Esophagus muscularis mucosa (tissue), 4 donors: ENCODE data around the gene STK40. TPM values are rescaled to one million over a fixed set of nuclear protein-coding genes. Genes with fewer than 3 reads are reported as not detected.

Experiments
- DNase-seq: peaks from one replicate; pipeline ENCODE4 v3.0.0-alpha.2; 2017; ENCODE audit errors: extremely low spot score
- H3K27ac ChIP-seq, 4 donors: fragments of 200-600 bp; sonication (generic); replicated peaks in 1 of 4; 1 replicate in 3 of 4; 2 replicates in 1 of 4; pipeline ENCODE4 v1.5.1; 2016 to 2019; ENCODE audit warnings: mild to moderate bottlenecking in 1 of 4
- H3K27me3 ChIP-seq, 4 donors: fragments of 200-600 bp; sonication (generic); one replicate each; pipeline versions ENCODE4 v1.5.1 to v1.6.0; 2016 to 2019
- H3K36me3 ChIP-seq, 4 donors: fragments of 200-600 bp; sonication (generic); one replicate each; pipeline ENCODE4 v1.5.1; 2016 to 2019
- H3K4me1 ChIP-seq, 4 donors: fragments of 200-600 bp; sonication (generic); one replicate each; pipeline ENCODE4 v1.5.1; 2016 to 2019
- H3K4me3 ChIP-seq, 4 donors: fragments of 200-600 bp; sonication (generic); 1 replicate in 2 of 4; 2 replicates in 2 of 4; pipeline ENCODE4 v1.5.1; 2016 to 2019; ENCODE audit warnings: mild to moderate bottlenecking in 4 of 4, moderate library complexity in 1 of 4
- H3K9me3 ChIP-seq, 4 donors: fragments of 200-600 bp; sonication (generic); 1 replicate in 3 of 4; 2 replicates in 1 of 4; pipeline ENCODE4 v1.5.1; 2016 to 2019
- CTCF ChIP-seq, 3 experiments: fragments of 200-600 bp in 2 of 3; fragments of 450-650 bp in 1 of 3; sonication (generic) in 2 of 3; IDR thresholded peaks; one replicate each; pipeline ENCODE4 v1.5.1; 2017 to 2019; ENCODE audit warnings: antibody characterized with exemption in 3 of 3, mild to moderate bottlenecking in 2 of 3, moderate library complexity in 1 of 3
- EP300 ChIP-seq: sonication (generic); formaldehyde crosslinking; IDR thresholded peaks from one replicate; pipeline ENCODE4 v1.6.1; 2017; ENCODE audit warnings: antibody characterized with exemption
- POLR2A ChIP-seq: fragments of 450-650 bp; IDR thresholded peaks from one replicate; pipeline ENCODE4 v1.6.1; 2017; ENCODE audit warnings: antibody characterized with exemption, moderate library complexity, mild to moderate bottlenecking, low read depth
- POLR2AphosphoS5 ChIP-seq, 2 donors: sonication (generic); formaldehyde crosslinking; IDR thresholded peaks; one replicate each; pipeline ENCODE4 v1.6.1; 2017; ENCODE audit warnings: antibody characterized with exemption in 2 of 2
- WGBS: methylation state at CpG from one replicate; pipeline ENCODE4 v1.1.5; 2018; 5-methylcytosine and 5-hydroxymethylcytosine counted together
- intact Hi-C: fragments of 100-400 bp; cut with DNase I; formaldehyde crosslinking; loops from one replicate; pipeline ENCODE4 v1.15.1; 2023
- total RNA-seq, 4 donors: library from RNA; depleted of rRNA; stranded (reverse); fragments of >200 nt; gene quantifications; one replicate each; pipeline versions ENCODE4 v1.1.0 to v1.2.1, GENCODE V29; 2016

Gene STK40
- total RNA-seq, 4 donors from 2014 or later, result 67.7 to 103 (median 80.2) TPM

DNA sequence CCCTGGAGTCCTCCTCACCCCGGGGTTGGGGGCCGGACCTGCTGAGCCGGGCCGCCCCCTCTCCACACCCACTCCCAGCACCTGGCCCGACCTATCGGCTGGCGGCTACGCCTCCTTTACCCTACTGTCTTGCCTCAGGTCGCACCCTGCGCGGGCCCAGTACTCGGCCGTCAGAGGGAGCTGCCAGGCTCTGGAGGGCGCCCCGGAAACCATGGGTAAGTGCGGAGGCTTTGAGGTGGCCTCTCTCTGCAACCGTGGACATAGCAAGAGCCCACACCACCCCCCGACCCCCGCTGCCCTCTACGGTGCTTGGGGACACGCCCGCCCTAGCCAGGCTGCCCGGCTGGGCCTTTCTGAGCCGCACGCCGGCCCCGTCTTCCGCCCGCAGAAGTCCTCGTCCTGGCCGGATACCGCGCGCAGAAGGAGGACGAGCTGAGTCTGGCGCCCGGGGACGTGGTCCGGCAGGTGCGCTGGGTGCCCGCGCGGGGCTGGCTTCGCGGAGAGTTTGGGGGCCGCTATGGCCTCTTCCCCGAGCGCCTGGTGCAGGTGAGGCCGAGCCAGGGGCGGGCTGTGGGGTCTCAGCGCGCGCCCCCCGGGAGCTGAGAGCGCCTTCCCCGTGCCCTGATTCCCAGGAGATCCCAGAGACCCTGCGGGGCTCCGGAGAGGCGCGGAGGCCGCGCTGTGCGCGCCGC, 79.4 kb downstream of the STK40 start, which contains the start of gene SH3D21:
Gene SH3D21, plus strand, starts transcription at position 159 of the 692 bp plus-strand sequence. Its CDS starts 53 bp downstream, at position 212.
- Histone ChIP-seq H3K27ac (peak within 1 kb of the TSS; percentile 65 to 85 (median 78)), H3K9me3 (no peaks in the 10 kb centered on the region), H3K27me3 (no peaks in the 10 kb centered on the region), H3K4me1 (peaks cover 14 to 28% (median 21%) of the 10 kb centered on the region in 4 donors), H3K4me3 (peak within 1 kb of the TSS; percentile 63 to 86 (median 69)), H3K36me3 (peaks cover 28 to 35% (median 33%) of the 10 kb centered on the region in 4 donors)
- DNase-seq, result no peak
- TF ChIP-seq CTCF (IDR thresholded peaks at IDR 0.05), result peak in 2 of 3 experiments; percentile 22 to 28
- no peak for TF ChIP-seq POLR2A
- intact Hi-C loops, result no loop called here
- WGBS, result 16% methylated on average over 9 of the region's 65 CpGs

- TF ChIP-seq CTCF (IDR thresholded peaks at IDR 0.05) (no peak), EP300 (no peak), POLR2AphosphoS5 (IDR thresholded peaks at IDR 0.05) (no peak), POLR2A (no peak)
- WGBS, result 61% methylated on average over 4 of the region's 7 CpGs
- Histone ChIP-seq H3K9me3 (no peaks in the 10 kb centered on the region), H3K4me3 (peak overlapping the region; percentile 63 to 86 (median 69)), H3K27ac (peak overlapping the region; percentile 65 to 85 (median 78)), H3K27me3 (no peaks in the 10 kb centered on the region), H3K36me3 (peaks cover 33 to 40% (median 38%) of the 10 kb centered on the region in 4 donors), H3K4me1 (peaks cover 14 to 28% (median 21%) of the 10 kb centered on the region in 4 donors)
- intact Hi-C loops, result no loop called here
- DNase-seq, result no peak
Measured at GRCh38 chr1:36305915-36306209, 79.9 kb downstream of the STK40 start.

DNA sequence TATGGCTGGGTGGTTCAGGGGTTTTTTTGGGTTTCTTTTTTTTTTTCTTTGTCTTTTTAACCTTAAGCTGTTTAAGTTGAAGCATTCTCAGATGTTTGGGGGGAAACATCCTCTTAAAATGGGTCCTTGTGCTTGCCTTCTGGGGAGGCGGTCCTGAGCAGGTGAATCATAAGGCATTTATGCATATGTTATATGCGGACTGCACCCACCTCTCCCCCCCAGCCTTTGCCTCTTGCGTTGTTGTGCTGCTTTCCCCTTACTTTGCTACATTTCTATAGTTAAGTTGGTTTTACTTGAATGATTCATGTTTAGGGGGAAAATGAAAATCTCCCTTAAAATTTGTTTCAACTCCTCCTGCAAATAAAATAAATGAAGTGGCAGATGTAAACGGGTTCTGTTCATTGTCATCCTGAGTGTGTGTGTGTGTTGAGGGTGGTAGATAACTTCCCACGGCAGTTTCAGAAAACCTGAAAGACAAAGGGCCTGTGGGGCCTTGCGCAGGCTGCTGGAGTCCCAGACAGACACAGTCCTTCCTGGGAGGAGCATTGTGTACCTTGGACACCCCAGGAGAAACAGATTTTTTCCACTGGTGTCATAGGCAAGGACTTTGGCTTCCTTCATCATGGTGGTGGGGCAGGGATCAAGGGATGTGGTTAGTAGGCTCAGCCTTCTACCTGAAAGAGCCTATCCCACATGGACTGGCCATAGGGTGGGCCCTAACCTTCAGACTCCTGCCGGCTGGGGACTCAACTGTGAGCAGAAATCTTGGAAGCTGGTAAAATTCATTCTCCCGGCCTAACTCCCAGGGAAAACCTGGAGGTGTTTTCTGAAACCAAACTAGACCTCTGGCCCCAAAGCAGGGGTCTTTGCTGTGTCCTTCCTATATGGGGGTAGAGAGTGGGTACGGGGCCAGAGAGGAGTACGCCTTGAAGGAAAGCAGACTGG, 80.5 kb downstream of the STK40 start:
- 84% methylated on average over 10 of the region's 10 CpGs for WGBS
- intact Hi-C loops, result no loop called here

GRCh38 chr1:36304521-36304920, 81.2 kb downstream of the STK40 start:
- H3K4me1 ChIP-seq, result peaks cover 18 to 37% (median 32%) of the 10 kb centered on the region in 4 donors

More for the DNA sequence above, 80.5 kb downstream of the STK40 start:
- peaks cover 14 to 30% (median 25%) of the 10 kb centered on the region in 4 donors for H3K4me1 ChIP-seq
- TF ChIP-seq POLR2A, result no peak
- no peak for TF ChIP-seq POLR2AphosphoS5 (IDR thresholded peaks at IDR 0.05)
- no peak for TF ChIP-seq CTCF (IDR thresholded peaks at IDR 0.05)
- no peak for TF ChIP-seq EP300
- no peak overlapping the region for H3K4me3 ChIP-seq
- DNase-seq, result no peak
- H3K36me3 ChIP-seq, result peaks cover 39 to 46% (median 44%) of the 10 kb centered on the region in 4 donors
- no peaks in the 10 kb centered on the region for H3K27me3 ChIP-seq
- H3K27ac ChIP-seq, result peak overlapping the region; percentile 65 to 85 (median 78)
- H3K9me3 ChIP-seq, result no peaks in the 10 kb centered on the region

More at GRCh38 chr1:36304521-36304920, 81.2 kb downstream of the STK40 start:
- no peak for TF ChIP-seq POLR2AphosphoS5 (IDR thresholded peaks at IDR 0.05)
- TF ChIP-seq EP300, result no peak
- TF ChIP-seq POLR2A, result no peak
- Histone ChIP-seq H3K9me3 (no peaks in the 10 kb centered on the region), H3K27ac (no peak overlapping the region), H3K36me3 (peaks cover 42 to 54% (median 52%) of the 10 kb centered on the region in 4 donors), H3K4me3 (no peak overlapping the region), H3K27me3 (no peaks in the 10 kb centered on the region)
- intact Hi-C loops, result no loop called here
- 74% methylated on average over 7 of the region's 7 CpGs for WGBS
- no peak for DNase-seq
